GM19193 (cell line): ENCODE data around the gene MRPL36.

Experiments used
- POLR2A ChIP-seq: IDR thresholded peaks from 4 replicates; pipeline ENCODE4 v1.6.1; 2011; ENCODE audit not compliant: insufficient read depth, insufficient read length; ENCODE audit errors: extremely low read depth

MRPL36 gene

DNA sequence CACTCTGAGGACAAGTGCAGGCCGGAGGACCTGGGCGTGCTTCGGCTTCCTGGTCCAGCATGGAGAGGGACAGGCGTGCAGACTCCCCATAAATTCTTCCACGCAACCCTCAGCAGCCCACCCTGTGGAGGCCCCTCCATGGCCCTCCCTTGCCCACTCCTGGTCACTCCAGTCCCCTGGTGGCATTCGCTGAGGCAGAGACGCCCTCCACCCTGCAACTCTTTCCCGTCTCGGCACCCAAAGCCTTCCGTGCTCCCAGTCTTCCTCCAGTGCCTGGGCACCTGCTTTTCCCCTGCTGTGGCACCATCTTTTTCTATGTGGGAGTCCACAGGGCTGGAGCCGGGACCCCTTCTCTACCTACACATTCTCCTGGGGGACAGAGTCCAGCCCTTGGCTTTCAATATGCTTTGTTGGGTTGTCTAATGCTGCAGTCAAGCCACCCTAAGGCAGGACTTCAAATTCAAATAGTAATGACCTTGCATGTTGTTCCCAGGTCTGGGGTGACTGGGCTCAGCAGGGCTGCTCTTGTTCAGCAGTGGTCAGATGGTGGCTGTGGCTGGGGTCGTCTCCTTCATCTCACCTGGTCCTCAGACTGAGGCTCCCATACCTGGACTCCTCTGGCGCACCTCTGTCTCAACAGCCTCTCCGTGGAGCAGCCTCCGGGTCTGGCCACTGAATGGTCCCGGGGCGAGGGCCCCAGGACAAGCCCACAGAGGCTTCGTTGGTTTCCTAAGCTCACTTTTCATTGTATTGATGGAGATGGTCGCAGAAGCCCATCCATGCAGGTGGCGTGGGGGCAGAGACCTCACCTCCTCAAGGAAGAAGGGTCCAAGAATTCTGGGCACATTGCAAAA is 15.2 kb downstream of the MRPL36 start:
- no peak for TF ChIP-seq POLR2A

DNA sequence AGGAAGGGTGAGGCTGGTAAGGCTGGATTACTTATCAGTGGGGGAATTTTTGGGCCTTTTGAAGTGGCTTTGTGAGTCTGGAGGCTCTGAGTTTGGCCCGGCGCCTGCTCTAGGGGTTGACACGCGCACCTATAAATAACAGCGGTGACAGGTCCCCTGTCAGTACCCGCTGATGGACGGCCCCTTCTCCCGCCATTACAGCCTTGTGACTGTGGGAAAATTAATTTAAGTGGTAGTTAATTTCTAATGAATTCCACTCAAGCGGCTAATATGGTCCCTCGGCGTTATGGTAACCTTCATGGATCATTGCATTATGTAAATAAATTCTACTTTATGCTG is 16.5 kb downstream of the MRPL36 start:
- TF ChIP-seq POLR2A, result no peak

DNA sequence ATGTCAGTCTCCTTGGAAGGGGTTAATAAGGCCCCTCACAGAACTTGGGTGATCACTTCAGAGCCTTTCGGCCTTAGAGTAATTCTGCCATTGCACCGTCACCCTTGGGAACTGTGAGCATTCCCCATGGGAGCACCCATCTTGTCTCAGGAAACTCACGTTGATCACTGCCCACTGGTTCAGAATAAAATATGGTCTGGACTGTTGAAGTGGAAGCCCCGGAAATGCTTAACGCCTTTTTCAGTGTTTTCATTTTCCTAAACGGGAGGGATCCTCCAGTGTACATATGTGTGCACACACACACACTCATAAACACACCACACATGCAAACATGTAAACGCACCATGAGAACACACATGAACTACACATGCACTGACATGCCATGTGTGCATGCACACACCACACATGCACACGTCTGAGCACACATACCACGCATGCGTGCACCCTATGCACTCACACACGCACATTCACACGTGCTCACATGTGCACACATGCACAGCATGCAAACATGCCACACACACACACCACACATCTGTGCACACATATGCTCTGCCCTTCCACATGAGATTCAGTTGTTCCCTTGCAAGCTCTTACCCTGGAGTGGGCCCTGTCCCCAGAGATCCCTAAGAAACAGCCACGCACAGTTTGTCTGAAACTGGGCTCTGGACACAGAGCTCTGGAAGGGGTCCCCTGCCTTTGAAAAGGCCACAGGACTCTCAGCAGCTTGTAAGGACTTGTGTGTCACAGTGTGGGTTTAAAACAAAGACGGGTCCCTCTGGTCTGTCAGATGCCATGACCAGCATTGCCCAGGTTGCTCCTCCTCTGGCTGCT is 17.0 kb downstream of the MRPL36 start:
- TF ChIP-seq POLR2A, result peak; percentile 23

DNA sequence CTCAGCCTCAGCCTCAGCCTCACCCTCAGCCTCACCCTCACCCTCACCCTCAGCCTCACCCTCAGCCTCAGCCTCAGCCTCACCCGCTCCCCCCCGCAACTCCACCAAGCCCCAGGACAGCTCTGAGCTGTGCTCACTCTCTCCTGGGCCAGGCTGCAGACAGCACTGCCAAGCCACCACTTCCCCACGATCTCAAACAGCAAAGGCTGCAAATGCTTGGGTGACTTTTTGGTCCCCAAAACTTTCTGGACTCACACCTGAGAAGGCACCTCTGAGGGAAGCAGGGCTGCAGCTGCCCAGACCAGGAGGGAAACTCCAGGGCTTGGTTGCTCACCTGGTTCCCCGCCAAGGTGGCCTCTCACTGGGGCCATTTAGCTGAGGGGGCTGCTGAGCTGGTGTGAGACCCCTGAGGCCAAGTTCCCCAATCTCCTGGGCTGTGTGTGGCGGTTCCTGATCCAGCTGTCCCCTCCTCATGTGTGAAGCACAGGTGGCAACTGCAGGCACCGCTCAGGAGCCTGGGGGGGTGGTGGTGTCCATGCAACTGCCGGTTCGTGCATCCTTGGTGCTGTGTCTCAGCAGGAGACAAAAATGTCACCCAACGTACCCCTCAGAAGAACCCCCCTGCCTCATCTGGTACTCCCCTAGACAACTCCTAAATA is 17.8 kb downstream of the MRPL36 start:
- no peak for TF ChIP-seq POLR2A

DNA sequence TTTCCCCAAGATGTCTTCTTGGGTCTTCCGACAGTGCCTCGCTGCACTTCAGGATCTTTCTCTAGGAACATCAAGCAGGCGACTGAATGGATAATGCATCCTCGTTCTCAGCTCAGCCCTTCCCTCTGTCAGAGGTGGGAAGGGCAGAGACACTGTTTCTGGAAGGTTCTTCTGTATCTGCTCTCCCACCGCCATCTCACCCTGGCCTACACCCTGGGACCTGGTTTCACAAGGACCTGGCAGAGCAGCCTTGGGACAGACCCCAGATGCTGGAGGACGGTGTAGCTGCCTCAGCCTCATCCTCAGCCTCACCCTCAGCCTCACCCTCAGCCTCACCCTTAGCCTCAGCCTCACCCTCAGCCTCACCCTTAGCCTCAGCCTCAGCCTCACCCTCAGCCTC is 18.5 kb downstream of the MRPL36 start:
- TF ChIP-seq POLR2A, result no peak

DNA sequence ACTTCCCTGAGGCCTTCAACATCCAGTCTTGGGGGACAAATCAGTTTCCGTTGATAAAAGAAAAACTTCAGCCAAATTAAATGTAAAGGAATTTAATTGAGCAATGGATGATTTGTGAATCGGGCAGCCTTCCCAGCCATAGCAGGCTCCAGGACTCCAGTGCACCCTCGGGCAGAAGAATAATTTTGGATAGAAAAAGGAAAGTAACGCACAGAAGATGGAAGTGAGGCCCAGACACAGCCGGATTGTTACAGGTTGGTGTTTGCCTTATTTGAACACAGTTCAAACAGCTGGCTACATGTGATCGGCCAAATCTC is 19.1 kb downstream of the MRPL36 start:
- TF ChIP-seq POLR2A, result no peak

DNA sequence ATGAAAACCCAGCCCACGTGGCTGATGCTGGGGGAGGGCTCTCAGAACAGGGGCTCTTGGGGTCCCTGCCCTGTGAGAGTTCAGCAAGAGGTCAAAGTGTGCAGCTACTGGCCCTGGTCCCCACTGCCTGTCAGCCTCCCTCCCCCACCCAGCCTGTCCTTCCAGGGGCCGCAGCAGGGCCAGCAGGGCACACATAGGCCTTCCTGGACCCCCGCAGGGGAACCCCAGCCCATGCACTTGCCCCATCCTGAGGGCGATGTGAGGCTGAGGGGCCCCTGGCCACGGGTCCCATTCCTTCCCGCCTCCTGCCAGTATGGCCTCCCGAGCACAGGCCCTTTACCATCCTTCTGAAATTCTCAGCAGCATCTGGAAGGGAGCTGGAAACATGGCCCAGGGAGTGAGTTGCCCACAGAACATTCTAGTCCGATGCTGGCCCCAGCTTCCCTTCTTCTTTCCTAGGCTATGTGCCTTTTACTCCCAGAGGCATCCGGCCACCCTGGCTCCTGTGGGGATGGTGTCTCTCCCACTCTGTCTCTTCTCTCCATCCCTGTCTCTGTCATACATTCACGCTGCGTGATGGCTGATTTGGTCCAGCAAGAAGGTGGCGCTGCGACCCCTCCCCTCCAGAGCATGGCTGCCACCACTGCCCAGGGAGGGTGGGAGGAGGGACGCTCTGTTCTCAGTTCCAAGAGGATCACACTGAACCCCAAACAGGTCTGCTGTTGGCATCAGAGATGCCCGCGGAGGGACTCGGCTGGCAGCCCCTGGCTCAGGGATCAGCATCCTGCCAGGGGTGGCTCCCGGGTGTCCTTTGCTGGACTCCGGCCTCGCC is 19.6 kb downstream of the MRPL36 start:
- TF ChIP-seq POLR2A, result no peak

DNA sequence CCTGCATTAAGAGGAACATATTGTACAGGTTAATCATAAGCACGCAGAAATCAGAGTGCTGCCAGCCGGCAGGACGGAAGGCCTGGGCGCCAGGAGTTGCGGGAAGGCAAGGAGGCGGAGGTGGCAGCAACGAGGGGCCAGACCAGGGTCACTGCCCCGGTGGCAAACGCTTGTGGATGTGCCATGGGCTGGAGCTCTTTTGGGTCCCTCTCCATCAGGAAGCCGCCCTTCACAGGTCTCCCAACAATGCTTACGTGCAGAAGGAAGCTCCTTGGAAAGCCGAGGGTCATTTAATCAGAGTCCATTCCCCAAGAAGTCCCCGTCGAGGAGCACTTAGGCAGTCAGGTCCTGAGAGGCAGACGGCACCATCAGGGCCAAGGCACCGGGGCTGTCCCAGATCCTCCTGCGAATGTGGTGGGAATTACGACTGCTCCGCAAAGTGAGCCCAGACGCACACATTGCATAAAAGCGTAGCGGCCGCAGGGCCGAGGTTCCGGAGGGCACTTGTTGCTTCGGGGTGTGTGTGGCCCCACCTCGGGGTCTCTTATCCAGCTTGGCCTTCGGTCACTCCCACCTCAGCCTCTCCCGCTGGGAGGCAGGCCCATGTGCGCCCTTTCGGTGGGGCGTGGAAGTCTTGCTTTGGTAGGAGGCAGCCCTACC is 20.5 kb downstream of the MRPL36 start:
- no peak for TF ChIP-seq POLR2A

DNA sequence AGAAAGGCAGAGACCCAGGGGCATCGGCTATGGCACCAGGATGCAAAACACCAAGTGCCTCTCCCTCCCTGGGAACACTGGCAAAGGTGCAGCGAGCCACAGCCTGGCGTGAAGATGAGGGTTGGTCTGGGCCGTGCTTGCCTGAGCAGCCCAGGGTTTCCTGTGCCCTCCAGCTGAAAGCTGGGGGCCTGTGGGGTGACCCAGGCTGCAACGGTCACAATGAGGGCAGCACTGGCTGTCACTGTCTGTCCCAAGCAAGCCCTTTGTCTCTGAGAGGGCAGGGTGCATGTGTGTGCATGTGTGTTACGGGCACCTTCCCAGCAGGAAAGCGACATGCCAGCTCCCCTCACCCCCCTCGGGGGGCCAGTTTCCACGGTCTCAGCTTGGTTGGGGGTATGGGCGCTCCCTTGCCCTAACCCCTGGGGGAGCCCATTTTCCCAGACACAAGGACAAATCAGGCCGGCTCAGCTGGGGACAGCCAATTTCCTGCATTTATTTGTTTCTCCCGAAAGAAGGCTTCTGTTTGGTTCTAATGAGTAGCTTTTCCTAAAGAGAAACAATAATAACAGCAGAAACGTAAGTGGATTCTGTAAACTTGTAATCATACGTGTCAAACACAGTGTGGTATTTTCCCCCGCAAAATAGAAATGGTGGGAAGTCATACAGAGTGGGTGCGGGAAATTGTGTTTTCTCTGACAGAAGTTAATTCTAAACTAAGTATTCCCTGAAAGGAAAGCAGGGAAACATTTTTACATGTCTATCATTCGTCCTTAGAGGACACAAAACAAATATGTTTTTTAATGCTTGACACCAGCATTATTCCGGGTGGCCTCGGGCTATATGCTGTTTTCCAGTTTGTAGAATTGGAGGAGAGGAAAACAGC is 21.3 kb downstream of the MRPL36 start:
- no peak for TF ChIP-seq POLR2A

DNA sequence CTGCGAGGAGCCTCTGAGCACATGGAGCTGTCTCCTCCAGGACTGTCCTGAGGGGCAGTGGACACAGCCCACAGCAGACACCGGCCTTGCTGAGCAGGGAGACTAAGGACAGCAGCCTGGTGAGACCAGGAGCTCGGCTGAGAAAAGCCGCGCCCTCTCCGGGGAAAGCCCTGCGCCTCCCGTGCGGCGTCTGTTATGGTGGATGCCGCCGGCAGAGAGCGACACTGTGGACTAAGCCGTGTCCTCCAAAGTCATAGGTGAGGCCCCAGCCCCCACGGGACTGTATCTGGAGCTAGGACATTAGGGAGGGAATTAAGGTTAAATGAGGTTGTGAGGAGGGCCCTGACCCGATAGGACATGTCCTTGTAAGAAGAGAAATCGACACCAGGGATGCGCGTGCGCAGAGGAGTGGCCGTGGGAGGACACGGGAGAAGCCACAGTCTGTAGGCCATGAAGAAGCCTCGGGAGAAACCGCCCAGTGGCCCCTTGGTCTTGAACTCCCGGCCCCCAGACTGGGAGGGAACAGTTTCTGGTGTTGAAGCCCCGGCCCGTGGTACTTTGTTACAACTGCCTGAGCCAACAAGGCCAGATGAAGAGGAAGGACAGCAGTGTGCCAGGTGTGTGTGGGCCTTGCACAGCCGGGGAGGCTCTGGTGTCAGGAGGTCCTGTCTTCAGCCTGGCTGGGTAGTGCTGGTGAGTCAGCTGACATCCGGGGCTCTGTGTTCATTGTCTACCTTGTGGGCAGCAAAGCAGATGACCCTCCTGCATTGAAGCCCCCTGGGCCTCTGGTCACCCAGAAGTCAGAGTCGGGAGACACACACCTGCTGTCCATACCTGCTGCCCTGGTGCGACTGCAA is 22.1 kb downstream of the MRPL36 start:
- no peak for TF ChIP-seq POLR2A

DNA sequence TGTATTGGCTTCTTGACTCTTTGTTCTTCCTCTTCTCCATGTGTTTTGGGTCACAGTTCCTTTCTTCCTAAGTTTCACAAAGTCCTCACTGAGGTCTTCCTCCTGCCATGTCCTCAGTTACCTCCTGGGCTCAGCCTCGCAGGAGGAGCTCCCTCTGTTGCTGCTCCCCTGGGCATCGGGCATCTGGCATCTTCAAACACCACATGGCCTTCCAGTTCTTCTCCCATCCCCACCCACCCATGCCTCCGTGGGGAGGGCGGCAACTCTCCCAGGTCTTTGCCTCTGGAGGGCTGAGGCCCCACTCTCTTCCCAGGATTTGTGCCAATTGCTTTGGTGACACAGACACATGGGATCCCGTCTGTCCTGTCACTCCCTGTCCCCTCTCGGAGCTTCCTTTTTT is 22.8 kb downstream of the MRPL36 start:
- no peak for TF ChIP-seq POLR2A

DNA sequence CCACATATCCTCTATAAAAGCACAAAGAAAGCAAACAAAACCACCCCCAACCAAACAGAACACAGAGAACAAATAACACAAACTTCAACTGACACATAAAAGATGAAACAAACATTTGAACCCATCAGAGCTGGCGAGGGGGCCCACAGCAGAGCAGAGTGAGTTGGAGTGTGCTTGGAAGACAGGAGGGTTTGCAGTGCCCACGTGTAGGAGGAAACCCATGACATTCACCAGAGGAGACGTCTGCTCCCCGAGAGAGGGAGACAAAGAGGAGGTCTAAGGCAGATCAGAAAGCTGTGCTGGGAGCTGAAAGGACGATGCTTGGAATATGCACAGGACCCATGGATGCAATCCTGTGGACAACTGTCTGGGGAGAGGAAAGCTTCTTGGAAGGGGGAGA is 27.0 kb downstream of the MRPL36 start:
- TF ChIP-seq POLR2A, result no peak
